Brain microvascular endothelial cell (primary cell): Measurements from ENCODE around the gene ZNF507.

Source experiments
- DNase-seq: peaks from one replicate; pipeline ENCODE4 v3.0.0-alpha.2; 2020
- H3K27ac ChIP-seq: fragments of 250-450 bp; sonication (Bioruptor Pico); 2 replicates; pipeline ENCODE4 v1.5.1; 2020; ENCODE audit warnings: mild to moderate bottlenecking, moderate library complexity
- H3K27me3 ChIP-seq: fragments of 250-450 bp; sonication (Bioruptor Pico); replicated peaks from 2 replicates; pipeline ENCODE4 v1.5.1; 2020; ENCODE audit warnings: mild to moderate bottlenecking
- H3K36me3 ChIP-seq: fragments of 250-450 bp; sonication (Bioruptor Pico); replicated peaks from 2 replicates; pipeline ENCODE4 v1.5.1; 2020; ENCODE audit warnings: mild to moderate bottlenecking
- H3K4me3 ChIP-seq: 2 replicates; pipeline ENCODE4 v1.5.1; 2011; ENCODE audit warnings: low read depth, mild to moderate bottlenecking, control low read depth, low read length, moderate library complexity
- CTCF ChIP-seq: IDR thresholded peaks from 2 replicates; pipeline ENCODE4 v1.5.1; 2011; ENCODE audit warnings: low read depth, mild to moderate bottlenecking, moderate library complexity, low read length, control low read depth, inconsistent platforms; ENCODE audit errors: missing control alignments
- in situ Hi-C: cut with HindIII; loops from 2 replicates; pipeline ENCODE4 v1.10.0; 2017; ENCODE audit warnings: low sequenced_read_pairs, low pct_ligation_motif_present

ZNF507 gene

GRCh38 chr19:32317086-32317485, 28.3 kb upstream of the ZNF507 start:
- no peak for TF ChIP-seq CTCF
- in situ Hi-C loops = no loop called here

GRCh38 chr19:32318884-32319520, 26.4 kb upstream of the ZNF507 start:
- in situ Hi-C loops = no loop called here
- H3K27me3 ChIP-seq = no peaks in the 10 kb centered on the region
- H3K36me3 ChIP-seq = no peaks in the 10 kb centered on the region
- no peak overlapping the region for H3K4me3 ChIP-seq
- H3K27ac ChIP-seq = no peak overlapping the region
- peak; percentile 46 for TF ChIP-seq CTCF
- DNase-seq = no peak

More at GRCh38 chr19:32317086-32317485, 28.3 kb upstream of the ZNF507 start:
- DNase-seq = no peak
- Histone ChIP-seq H3K4me3 (no peak overlapping the region), H3K27me3 (no peaks in the 10 kb centered on the region), H3K36me3 (no peaks in the 10 kb centered on the region), H3K27ac (no peak overlapping the region)

- Histone ChIP-seq H3K27ac (no peak overlapping the region), H3K27me3 (no peaks in the 10 kb centered on the region), H3K36me3 (no peaks in the 10 kb centered on the region), H3K4me3 (no peak overlapping the region)
- no peak for DNase-seq
- in situ Hi-C loops = no loop called here
- TF ChIP-seq CTCF = no peak
Observed at GRCh38 chr19:32322541-32322940, 22.9 kb upstream of the ZNF507 start.

- in situ Hi-C loops = no loop called here
- peak; percentile 34 for TF ChIP-seq CTCF
- H3K4me3 ChIP-seq = no peak overlapping the region
Observed at GRCh38 chr19:32324631-32325285, 20.7 kb upstream of the ZNF507 start.

GRCh38 chr19:32330213-32330857, 15.1 kb upstream of the ZNF507 start:
- Histone ChIP-seq H3K36me3 (no peaks in the 10 kb centered on the region), H3K4me3 (no peak overlapping the region), H3K27ac (no peak overlapping the region), H3K27me3 (no peaks in the 10 kb centered on the region)
- DNase-seq = no peak
- TF ChIP-seq CTCF = no peak
- in situ Hi-C loops = no loop called here

More at GRCh38 chr19:32324631-32325285, 20.7 kb upstream of the ZNF507 start:
- Histone ChIP-seq H3K27ac (no peak overlapping the region), H3K36me3 (no peaks in the 10 kb centered on the region), H3K27me3 (no peaks in the 10 kb centered on the region)
- no peak for DNase-seq
